Measurements from ENCODE around the gene TIMM23B.
"Not testable (repeated sequence)": the region's sequence is repeated elsewhere in the genome, so short reads cannot be mapped to it uniquely, and the experiment has no call there.

DNA sequence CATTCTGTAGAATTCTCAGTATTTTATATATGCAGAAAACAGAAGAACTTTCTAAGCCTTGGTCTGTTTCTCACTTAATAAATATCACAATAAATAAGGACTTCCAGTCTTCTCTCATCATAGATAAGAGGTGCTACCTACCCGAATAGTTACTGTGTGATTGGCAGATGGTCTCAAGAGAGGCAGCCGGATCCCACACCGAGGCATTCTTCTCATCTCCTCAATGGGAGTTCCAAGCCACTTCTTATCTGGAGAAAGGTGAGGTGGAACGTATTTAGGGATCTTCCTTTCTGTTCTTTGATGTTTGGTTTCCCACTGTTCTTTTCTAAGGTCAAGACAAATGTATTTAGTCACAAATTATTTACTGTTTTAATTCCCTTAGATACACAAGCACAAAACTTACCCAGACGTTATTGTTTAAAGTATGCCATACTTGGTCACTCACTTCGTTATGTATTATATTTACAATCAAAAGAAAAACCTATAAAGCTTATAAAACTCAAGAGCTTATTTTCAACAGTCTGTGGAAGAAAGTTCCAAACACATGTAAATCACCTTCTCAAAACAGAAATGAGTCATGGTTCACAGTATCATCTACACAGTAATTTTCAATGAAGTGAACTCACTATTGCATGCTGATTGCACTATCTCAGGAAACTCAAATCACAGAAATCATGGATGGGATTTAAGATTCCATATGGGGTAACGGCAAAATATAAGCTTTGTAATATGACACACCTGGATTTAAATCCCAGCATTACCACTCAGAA is 9.7 kb upstream of the TIMM23B start:
- TF ChIP-seq, protein P1, sequence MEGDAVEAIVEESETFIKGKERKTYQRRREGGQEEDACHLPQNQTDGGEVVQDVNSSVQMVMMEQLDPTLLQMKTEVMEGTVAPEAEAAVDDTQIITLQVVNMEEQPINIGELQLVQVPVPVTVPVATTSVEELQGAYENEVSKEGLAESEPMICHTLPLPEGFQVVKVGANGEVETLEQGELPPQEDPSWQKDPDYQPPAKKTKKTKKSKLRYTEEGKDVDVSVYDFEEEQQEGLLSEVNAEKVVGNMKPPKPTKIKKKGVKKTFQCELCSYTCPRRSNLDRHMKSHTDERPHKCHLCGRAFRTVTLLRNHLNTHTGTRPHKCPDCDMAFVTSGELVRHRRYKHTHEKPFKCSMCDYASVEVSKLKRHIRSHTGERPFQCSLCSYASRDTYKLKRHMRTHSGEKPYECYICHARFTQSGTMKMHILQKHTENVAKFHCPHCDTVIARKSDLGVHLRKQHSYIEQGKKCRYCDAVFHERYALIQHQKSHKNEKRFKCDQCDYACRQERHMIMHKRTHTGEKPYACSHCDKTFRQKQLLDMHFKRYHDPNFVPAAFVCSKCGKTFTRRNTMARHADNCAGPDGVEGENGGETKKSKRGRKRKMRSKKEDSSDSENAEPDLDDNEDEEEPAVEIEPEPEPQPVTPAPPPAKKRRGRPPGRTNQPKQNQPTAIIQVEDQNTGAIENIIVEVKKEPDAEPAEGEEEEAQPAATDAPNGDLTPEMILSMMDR (IDR thresholded peaks at IDR 0.05; ENCODE audit: control extremely low read depth in 1 of 3, insufficient read depth in 1 of 3, low read depth in 1 of 3, low read length in 3 of 3) = not testable (repeated sequence)
- TF ChIP-seq EP300 (IDR thresholded peaks at IDR 0.05; ENCODE audit: borderline replicate concordance in 1 of 2, low read depth in 2 of 2, low read length in 2 of 2); RNF2 (IDR thresholded peaks at IDR 0.05; ENCODE audit: borderline replicate concordance, low read depth, low read length, missing control alignments, poor library complexity, severe bottlenecking); CHD2 (IDR thresholded peaks at IDR 0.05; ENCODE audit: low read length); JUN (IDR thresholded peaks at IDR 0.05; ENCODE audit: low read depth, low read length); SUZ12 (IDR thresholded peaks at IDR 0.05; ENCODE audit: low read length); RAD21 (IDR thresholded peaks at IDR 0.05 in 1 of 2, conservative IDR thresholded peaks at IDR 0.05 in 1 of 2; ENCODE audit: low read depth in 2 of 2, low read length in 2 of 2); POLR2AphosphoS5 (IDR thresholded peaks at IDR 0.05; ENCODE audit: low read depth, low read length); EZH2 (IDR thresholded peaks at IDR 0.05; ENCODE audit: low read depth, low read length, severe bottlenecking); HDAC2 (IDR thresholded peaks at IDR 0.05; ENCODE audit: borderline replicate concordance in 1 of 2, low read depth in 2 of 2, low read length in 2 of 2): not testable (repeated sequence)

Measured in H1 (cell line).